GM12872 (cell line): Measurements from ENCODE around the gene APOE.

ENCODE experiments used
- CTCF ChIP-seq: IDR thresholded peaks from 3 replicates; pipeline ENCODE4 v1.5.1; 2011; ENCODE audit warnings: low read depth, mild to moderate bottlenecking, low read length, moderate library complexity; ENCODE audit not compliant: insufficient read depth

APOE gene

GRCh38 chr19:44890366-44891015, 15.1 kb upstream of the APOE start:
- no peak for TF ChIP-seq CTCF

- no peak for TF ChIP-seq CTCF
Observed at GRCh38 chr19:44891016-44891882, 14.3 kb upstream of the APOE start, which contains the start of gene TOMM40. Gene TOMM40, plus strand, starts transcription at chr19:44891254. Its CDS starts 162 bp downstream, at chr19:44891416.

- no peak for TF ChIP-seq CTCF
Observed at GRCh38 chr19:44892932-44893331, 12.7 kb upstream of the APOE start.

DNA sequence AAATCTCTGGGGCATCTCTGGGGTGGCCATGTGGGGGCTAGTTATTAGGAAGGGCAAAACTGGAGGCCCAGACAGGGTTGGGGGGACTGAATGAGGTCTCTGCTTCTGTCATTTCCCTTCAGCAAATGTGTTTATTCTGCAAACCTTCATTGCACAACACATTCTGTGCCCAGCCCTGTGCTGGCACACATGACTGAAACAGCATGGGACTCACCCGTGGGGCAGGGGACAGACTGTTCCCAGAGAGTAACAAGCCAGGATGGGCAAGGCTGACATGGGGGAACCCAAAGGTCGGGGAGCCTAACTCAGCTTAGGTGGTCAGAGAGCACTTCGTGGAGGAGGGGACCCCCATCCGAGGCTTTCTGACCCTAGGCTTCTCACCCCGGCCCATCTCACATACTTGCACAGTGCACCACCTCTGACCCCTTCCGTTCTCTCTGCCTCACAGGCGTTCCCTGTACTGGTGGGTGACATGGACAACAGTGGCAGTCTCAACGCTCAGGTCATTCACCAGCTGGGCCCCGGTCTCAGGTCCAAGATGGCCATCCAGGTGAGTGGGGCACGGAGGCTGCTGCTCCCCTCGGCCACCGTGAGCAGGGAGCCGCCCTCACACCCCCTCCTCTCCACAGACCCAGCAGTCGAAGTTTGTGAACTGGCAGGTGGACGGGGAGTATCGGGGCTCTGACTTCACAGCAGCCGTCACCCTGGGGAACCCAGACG, 12.1 kb upstream of the APOE start:
- TF ChIP-seq CTCF: no peak

GRCh38 chr19:44894052-44894400, 11.6 kb upstream of the APOE start:
- TF ChIP-seq CTCF: no peak

DNA sequence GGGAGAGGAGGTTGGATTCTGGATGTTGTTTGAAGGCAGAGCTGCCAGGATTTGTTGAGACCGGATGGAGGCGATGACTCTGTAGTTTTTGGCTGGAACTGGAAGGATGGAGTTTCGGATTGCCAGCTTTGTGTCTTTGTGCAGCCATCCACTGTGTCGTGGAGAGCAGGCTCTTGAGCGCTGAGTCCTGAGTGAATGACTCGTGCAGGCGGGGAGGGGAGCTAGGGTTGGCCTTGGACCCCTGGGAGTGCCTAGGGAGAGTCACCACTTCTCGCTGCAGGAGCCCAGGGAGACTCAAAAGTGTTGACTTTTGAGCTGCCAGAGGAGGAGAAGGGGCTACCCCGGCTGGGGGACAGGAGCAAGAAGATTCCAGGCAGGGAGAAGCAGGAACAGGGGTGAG, 10.7 kb upstream of the APOE start:
- TF ChIP-seq CTCF: no peak

DNA sequence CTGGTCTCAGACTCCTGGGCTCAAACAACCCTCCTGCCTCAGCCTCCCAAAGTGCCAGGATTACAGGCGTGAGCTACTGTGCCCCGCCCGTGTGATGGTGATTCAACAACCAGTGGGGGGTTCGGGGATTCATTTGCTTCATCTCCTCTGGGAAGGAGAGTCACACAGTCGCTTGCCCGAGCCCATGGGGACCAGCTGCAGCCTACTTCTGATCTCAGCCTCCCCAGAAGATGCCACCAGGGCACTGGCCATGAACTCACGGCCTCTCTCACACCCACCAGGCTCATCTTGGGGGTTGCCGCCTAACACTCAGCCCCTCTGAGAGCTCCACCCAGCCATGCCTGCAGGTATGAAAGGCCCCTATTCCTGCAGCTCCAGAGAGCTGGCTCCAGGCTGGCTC, 7.8 kb upstream of the APOE start:
- no peak for TF ChIP-seq CTCF
